DMS153 treated with DMSO at 0.1 percent for 48 hours (cell line): Measurements from ENCODE around the gene OR2T4.

Experiments used
- DNase-seq: peaks from one replicate; lab custom pipeline; 2025; ENCODE audit not compliant: unreplicated experiment; lab: John Stamatoyannopoulos, UW

OR2T4 gene, protein sequence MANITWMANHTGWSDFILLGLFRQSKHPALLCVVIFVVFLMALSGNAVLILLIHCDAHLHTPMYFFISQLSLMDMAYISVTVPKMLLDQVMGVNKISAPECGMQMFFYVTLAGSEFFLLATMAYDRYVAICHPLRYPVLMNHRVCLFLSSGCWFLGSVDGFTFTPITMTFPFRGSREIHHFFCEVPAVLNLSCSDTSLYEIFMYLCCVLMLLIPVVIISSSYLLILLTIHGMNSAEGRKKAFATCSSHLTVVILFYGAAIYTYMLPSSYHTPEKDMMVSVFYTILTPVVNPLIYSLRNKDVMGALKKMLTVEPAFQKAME

DNA sequence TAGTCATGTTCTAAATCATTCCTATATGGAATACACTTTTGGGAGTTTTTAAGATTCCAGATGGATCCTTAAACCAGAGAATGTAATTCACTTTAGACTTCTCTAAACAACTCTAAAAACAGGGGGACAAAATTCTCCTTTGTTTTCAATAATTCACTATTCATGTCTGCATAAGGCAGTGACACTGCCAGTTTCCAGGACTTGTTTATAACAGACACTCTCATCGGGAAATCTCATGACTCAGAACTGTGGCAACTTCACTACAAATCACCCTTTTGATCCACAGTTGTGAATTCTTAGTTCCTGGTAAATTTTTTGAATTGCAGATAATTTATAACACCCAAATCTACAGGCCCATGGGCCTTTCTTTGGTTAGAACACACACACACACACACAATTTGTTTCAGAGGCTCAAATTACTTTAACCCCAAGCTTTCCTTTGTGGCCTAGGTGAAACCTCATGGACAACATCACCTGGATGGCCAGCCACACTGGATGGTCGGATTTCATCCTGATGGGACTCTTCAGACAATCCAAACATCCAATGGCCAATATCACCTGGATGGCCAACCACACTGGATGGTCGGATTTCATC is at the start of gene OR2T4:
TSS of gene OR2T4 (plus strand) at position 545 of the 595 bp plus-strand sequence. CDS start at position 545, 0 bp downstream.
- no peak for DNase-seq

DNA sequence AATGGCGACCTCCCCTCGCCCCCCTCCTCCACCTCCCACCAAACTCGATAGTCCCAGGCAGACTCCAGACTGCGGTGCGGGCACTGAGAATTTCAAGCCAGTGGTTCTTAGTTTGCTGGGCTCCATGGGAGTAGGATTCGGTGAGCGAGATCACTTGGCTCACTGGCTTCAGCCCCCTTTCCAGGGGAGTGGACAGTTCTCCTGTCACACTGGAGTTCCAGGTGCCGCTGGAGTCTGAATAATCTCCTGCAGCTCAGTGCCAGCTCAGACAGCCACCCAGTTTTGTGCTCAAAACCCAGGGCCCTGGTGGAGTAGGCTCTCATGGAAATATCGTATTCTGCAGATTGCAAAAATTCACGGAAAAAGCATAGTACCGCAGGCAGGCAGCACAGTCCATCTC is 44.7 kb upstream of the OR2T4 start:
- DNase-seq, result no peak

DNA sequence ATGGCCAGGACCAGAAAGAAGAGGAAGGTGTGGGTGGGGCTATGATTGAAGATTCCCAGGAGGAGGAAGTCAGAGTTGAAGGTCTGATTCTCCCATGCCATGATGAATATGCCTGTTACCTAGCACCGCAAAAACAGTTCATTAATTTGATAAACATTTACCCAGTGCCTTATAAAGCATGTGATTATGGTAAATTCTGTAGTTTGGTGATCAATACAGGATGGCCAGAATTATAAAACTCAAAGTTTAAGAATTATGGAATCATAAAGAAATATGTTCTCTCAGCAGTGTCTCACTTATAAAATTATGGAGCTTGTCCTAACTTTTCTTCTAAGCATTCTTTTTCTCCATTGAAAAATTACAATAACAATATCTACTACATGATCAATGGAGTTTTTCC is 37.0 kb upstream of the OR2T4 start, which contains the start of gene OR2M7:
TSS of gene OR2M7 (minus strand) at position 101 of the 400 bp plus-strand sequence. CDS start at position 101, 0 bp downstream.
- no peak for DNase-seq

DNA sequence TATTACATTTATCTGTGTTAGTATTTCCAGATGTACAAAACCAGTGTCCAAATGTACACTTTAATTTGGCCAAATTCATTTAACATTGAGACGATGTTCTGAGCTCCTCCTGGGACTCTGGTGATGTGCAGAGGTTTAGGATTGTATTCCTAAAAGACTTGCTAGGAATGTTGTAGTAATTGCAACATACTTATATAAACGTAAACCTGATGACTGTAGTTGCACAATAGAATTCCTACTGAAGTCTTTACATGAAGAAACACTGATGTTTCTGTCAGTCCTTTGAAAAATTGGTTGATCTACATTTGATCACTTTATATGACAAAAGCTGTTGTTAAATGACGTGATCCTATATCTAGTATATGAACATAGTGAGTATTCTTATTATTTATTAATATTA is 18.0 kb upstream of the OR2T4 start:
- no peak for DNase-seq

DNA sequence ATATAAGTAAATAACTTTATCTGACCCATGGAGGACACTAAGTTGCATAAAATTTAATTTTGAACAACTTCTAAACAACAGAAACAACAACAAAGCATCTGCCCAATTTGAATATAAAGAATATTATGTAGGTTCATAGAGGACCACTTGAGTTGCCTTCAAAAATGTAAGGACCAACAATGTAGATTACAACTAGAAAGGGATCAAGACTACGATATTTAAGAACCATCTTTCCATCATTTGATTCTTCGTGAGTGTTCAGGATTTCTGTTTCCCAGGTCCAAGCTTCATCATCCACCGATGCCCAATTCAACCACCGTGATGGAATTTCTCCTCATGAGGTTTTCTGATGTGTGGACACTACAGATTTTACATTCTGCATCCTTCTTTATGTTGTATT is 13.0 kb upstream of the OR2T4 start, which contains the start of gene OR14C36:
TSS of gene OR14C36 (plus strand) at position 301 of the 400 bp plus-strand sequence. CDS start at position 301, 0 bp downstream.
- no peak for DNase-seq

DNA sequence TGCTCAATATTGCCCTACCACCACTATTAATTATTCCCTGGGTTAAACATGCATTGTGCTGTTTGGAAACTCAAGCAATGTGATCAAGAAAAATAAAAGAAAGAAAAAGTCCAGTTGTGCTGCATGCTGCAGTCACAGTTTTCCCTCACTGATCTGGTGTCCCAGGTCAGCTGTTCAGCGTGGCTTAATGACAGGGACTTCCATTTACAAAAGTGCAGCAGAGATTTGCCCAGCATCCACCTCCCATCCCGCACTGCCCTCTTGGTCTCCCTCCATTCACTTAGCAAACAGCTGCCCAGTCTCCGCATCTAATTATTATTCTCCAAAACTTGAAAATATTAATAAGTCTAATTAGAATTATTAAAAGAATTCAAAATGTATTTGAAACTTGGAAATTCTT is 2.0 kb upstream of the OR2T4 start:
- no peak for DNase-seq

DNA sequence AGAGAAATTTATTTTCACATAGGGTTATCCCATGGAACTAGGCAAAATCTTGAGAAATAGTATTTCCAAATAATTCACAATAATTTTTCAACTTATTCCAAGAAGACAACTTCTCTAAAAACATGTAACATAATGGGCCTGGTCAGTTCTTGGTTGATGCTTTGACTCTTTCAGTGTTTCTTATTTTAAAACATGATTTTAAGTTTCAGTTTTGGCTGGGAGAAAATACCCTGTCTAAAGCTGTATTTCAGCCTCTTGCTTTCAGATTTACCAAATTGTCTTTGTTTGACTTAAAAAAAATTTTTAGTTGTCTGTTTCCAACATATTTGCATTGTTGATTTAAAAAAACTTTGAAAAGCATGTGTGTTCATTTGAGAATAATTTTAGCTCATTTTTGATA is 5.1 kb downstream of the OR2T4 start:
- DNase-seq, result no peak

DNA sequence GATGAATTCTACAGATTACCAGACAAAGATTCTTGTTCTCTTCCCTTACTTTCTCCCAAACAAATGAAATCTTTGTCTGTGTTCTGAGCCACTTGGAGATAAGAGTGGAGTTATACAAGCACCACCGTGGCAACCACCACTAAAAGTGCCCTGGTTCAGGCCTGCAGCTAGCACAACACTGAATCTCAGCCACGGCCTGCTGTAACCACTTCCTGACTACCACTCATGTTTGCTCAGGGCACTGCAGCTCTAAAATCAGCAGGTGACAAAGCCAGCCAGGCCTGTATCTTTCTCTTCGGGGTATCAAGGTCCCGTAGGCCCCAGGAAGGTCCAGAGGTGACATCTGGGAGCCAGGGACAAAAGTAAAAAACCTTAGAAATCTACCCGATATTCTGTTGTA is 10.9 kb downstream of the OR2T4 start:
- no peak for DNase-seq

DNA sequence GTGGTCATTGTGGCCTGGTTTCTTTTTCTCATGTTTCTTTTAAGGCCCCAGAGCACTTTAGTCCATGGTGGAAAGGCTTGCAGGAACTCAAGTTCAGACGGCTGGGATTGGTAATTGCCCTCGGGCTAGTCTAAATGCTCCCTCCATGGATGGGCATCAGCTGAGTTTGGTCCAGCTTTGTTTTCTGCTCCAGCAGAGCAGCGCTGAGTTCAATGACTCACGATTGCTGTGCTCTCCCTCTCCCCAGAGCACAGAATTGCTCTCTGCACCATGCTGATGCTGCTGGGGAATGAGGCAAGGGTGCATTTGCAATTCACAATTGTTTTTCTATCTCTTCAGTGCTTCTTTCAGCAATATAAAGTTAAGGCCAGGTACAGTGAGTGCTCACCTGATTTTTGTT is 12.3 kb downstream of the OR2T4 start:
- DNase-seq, result no peak

DNA sequence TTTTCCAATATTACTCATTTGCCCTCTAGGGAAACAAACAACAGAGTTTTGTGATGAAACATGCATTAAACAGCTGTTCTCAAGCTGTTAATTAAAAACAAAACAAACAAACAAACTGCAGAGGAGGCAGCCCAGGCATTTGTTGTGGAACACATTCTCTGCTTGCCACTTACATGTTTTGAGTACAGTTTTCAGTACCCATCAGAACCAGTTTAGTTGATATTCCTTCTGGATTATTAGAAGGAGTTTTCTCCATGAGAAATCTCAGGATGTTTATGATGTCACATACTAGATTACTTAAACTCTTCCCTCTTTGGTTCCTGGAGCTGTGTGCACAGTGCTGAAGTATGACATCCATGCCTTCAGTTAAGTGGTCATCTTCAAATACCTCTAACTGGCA is 14.0 kb downstream of the OR2T4 start, which contains the start of gene OR2T6:
TSS of gene OR2T6 (plus strand) at position 301 of the 400 bp plus-strand sequence. CDS start 11,863 bp downstream, outside the sequence.
- DNase-seq, result no peak

DNA sequence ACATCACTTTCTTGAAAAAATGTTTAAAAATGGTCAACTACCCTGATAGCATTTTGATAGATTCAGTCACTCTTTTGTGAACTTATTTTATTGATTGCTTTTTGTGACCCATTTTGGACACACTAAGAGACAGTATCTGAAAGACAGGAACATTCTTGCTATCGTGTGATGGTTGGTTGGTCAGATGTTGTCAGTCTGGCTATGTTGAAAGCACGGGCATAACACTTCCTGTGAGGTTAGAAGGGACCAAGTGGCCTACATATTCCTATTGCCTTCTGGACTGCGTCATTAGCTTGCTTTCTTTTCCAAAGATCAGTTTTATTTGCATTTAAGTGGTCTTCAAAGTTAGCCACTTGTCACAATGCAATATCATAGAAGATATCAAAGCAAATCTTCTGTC is 15.5 kb downstream of the OR2T4 start:
- no peak for DNase-seq

DNA sequence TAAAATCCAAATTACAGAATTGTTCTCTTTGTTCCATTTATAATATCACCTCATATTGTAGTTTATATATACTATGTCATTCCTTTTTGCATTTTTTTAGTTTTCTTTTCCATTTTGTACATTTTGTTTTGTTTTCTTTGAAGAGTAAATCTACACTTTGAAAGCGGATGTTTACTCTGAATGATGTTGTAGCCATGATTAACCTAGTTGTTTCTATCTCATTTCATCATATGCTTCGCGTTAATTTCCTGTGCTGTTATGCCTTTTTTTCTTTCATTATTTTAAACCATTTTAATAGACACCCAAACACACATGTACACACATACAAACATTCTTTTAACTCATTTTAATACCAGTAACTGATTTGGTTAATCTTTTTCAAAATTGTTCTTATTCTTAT is 19.4 kb downstream of the OR2T4 start:
- DNase-seq, result no peak

DNA sequence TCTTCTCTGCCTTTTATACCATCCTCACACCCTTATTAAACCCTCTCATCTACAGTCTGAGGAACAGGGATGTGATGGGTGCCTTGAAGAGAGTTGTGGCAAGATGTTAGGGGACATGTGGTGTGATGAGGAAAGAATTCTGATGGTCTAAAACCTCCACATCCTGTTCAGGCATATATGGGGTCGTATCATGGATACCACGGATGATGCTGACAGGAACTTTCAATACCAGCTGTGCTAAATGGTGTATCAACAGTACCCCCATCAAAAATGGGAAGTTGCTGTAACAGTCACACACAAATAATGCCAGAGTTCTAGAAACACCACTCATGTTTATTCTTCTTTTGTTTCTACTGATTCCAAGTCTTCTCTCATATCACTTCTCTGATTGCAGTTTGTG is 27.0 kb downstream of the OR2T4 start:
- no peak for DNase-seq

DNA sequence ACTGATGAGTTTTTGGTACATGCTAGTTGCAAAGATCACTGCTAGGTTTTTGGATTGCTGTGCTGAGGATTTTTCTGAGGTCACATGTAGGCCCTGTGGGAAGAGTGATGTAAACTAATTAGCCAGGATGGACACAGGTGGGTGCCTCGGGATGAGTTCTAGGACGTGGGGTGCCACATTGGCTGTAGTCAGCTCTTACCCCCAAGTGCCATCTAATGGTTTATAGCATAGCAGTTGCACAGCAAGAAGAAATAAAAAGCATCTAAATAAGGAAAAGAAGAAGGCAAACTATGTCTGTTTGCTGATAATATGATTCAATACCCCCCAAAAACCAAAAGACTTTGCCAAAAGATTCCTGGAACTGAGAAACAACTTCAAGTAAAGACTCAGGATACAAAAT is 31.6 kb downstream of the OR2T4 start:
- no peak for DNase-seq

DNA sequence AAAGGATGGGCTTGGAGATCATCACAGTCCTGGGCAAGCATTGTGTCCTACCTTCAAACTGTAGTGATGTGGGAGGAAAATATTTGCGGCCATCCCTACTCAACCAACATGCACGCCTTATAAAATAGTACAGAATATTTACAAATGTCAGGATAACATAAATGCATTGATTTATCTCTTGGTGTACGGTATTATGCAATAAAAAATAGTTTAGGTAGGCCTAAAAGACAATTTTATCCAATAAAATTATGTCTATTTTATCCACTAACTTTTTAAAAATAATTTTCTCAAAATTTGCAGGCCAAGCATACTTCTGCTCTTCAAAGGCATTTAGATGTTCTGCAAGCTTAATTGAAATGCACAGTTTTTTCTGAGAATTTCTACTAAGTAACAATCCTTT is 41.3 kb downstream of the OR2T4 start, which contains the start of gene OR2T1:
TSS of gene OR2T1 (plus strand) at position 301 of the 400 bp plus-strand sequence. CDS start 3,100 bp downstream, outside the sequence.
- no peak for DNase-seq

DNA sequence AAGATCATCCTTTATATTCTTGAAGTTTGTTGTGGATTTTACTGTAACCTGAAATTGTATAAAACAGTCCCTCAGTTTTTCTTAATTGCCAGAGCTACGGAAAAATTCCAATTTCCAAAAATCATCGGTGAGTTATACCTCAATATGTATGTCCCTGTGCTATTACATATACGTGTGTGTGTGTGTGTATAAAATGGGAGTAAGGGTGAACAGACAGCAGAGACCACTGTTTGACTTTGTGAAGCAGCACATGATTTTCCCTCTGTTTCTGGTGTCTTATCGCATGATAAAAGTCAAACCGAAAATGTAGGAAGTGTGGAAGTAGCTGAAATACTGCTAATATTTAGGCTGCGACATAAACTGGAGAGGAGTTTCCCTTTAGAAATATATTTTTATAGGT is 42.6 kb downstream of the OR2T4 start:
- peak; percentile 54 for DNase-seq

DNA sequence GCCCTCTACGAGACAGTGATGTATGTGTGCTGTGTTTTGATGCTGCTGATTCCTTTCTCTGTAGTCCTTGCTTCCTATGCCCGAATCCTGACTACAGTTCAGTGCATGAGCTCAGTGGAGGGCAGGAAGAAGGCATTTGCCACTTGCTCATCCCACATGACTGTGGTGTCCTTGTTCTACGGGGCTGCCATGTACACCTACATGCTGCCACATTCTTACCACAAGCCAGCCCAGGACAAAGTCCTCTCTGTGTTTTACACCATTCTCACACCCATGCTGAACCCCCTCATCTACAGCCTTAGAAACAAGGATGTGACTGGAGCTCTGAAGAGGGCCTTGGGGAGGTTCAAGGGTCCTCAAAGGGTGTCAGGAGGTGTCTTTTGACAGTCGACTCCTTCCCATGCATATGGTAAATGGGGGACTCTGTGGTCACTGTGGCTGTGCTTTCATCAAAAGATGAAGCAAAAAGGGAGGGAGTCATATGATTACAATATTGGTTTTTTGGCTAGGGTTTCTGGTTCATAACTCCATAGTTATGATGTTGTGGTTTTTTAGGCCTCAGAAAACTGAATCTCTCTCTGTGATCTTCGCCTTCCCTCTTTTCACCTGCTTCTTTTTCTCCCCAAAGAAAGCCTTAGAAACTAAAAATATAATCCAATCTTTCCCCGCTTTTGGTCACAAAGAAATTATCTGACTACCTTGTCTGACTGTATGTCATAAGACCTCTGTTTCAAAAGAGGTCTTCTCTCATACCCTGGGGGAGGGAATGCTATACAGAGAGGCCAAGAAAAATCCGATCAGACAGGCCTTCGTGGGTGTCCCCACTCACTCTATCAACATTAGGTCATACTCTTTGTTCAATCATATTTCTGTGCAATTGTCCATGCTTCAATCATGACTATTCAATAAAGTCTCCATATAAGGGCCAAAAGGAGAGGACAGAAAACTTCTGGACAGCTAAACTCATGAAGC is 45.5 kb downstream of the OR2T4 start:
- DNase-seq, result no peak
